HepG2 (cell line): ENCODE data around the gene NUDT13. TPM values are rescaled to one million over a fixed set of nuclear protein-coding genes. Genes with fewer than 3 reads are reported as not detected.

Source experiments
- CREB1 ChIP-seq, 2 experiments: fragments of 450-650 bp in 1 of 2; IDR thresholded peaks; 2 replicates each; pipeline ENCODE4 v1.6.1; 2016 to 2017; ENCODE audit warnings: control low read depth in 1 of 2, mild to moderate bottlenecking in 1 of 2, missing compliant biosample characterization in 1 of 2, missing genetic modification characterization in 1 of 2
- ERF ChIP-seq: IDR thresholded peaks from 2 replicates; pipeline ENCODE4 v1.6.1; 2018; ENCODE audit warnings: missing biosample characterization, missing genetic modification reagents
- FOSL2 ChIP-seq: sonication (generic); formaldehyde crosslinking; IDR thresholded peaks from 2 replicates; pipeline ENCODE4 v1.4.0; 2020; ENCODE audit warnings: missing genetic modification reagents
- FOXK1 ChIP-seq: sonication (generic); formaldehyde crosslinking; IDR thresholded peaks from 2 replicates; pipeline ENCODE4 v1.4.0; 2020; ENCODE audit warnings: low read depth, missing genetic modification reagents, borderline replicate concordance
- GATAD2A ChIP-seq: IDR thresholded peaks from 2 replicates; pipeline ENCODE4 v1.6.1; 2016
- HMG20A ChIP-seq: IDR thresholded peaks from 2 replicates; pipeline ENCODE4 v1.6.1; 2016; ENCODE audit warnings: borderline replicate concordance
- HNF4A ChIP-seq: sonication (generic); formaldehyde crosslinking; IDR thresholded peaks from 2 replicates; pipeline ENCODE4 v1.4.0; 2020; ENCODE audit warnings: missing genetic modification reagents
- KDM4B ChIP-seq: sonication (generic); formaldehyde crosslinking; IDR thresholded peaks from 2 replicates; pipeline ENCODE4 v1.4.0; 2020; ENCODE audit warnings: missing genetic modification reagents
- NR2F1 ChIP-seq, 2 experiments: fragments of 450-650 bp in 1 of 2; formaldehyde crosslinking in 1 of 2; IDR thresholded peaks; 2 replicates each; pipeline versions ENCODE4 v1.5.0 to v1.6.1; 2016 to 2020; ENCODE audit warnings: mild to moderate bottlenecking in 1 of 2, missing compliant biosample characterization in 1 of 2, missing genetic modification reagents in 1 of 2, moderate library complexity in 1 of 2
- NR2F2 ChIP-seq: IDR thresholded peaks from 2 replicates; pipeline ENCODE4 v1.6.1; 2012; ENCODE audit warnings: low read depth, inconsistent platforms, borderline replicate concordance
- NR2F6 ChIP-seq, 2 experiments: IDR thresholded peaks; 2 replicates each; pipeline ENCODE4 v1.6.1; 2016; ENCODE audit warnings: antibody characterized with exemption in 1 of 2, mild to moderate bottlenecking in 1 of 2
- PPARG ChIP-seq: conservative IDR thresholded peaks from 2 replicates; pipeline ENCODE4 v1.6.1; 2016; ENCODE audit warnings: missing biosample characterization, missing genetic modification reagents
- RARA ChIP-seq: IDR thresholded peaks from 2 replicates; pipeline ENCODE4 v1.6.1; 2016; ENCODE audit warnings: missing genetic modification reagents, missing compliant biosample characterization
- SAP130 ChIP-seq: IDR thresholded peaks from 2 replicates; pipeline ENCODE4 v1.6.1; 2016; ENCODE audit warnings: low read depth
- SIN3A ChIP-seq: IDR thresholded peaks from 2 replicates; pipeline ENCODE4 v1.6.1; 2011; ENCODE audit warnings: low read depth, mild to moderate bottlenecking, control low read depth, low read length, borderline replicate concordance
- SOX5 ChIP-seq: IDR thresholded peaks from 2 replicates; pipeline ENCODE4 v1.6.1; 2016; ENCODE audit warnings: borderline replicate concordance
- SOX6 ChIP-seq, 2 experiments: fragments of 450-650 bp in 1 of 2; sonication (generic) in 1 of 2; formaldehyde crosslinking in 1 of 2; IDR thresholded peaks; 2 replicates each; pipeline versions ENCODE4 v1.4.0 to v1.6.1; 2017 to 2020; ENCODE audit warnings: antibody characterized with exemption in 1 of 2, mild to moderate bottlenecking in 1 of 2, missing genetic modification reagents in 1 of 2
- TCF7 ChIP-seq: sonication (generic); IDR thresholded peaks from 2 replicates; pipeline ENCODE4 v1.6.1; 2016; ENCODE audit warnings: antibody characterized with exemption, low read depth
- ZNF772 ChIP-seq: sonication (generic); formaldehyde crosslinking; IDR thresholded peaks from 2 replicates; pipeline ENCODE4 v1.5.0; 2020; ENCODE audit warnings: mild to moderate bottlenecking, missing genetic modification reagents
- polyA plus RNA-seq, 8 experiments: library from polyadenylated mRNA; depleted of rRNA in 3 of 8; stranded (reverse) in 7 of 8; unstranded in 1 of 8; fragments of >200 nt; fragmentation: Illumina TruSeq in 4 of 8; extraction: Trizol in 4 of 8; gene quantifications; 2 replicates each; pipeline versions ENCODE4 v1.2.1 to v1.2.3, GENCODE V29; 2011 to 2016; ENCODE audit warnings: low read depth in 4 of 8, missing spikeins in 1 of 8, mixed read lengths in 1 of 8; ENCODE audit not compliant: insufficient read depth in 1 of 8
- total RNA-seq, 5 experiments: library from RNA; depleted of rRNA; stranded (reverse); fragments of >200 nt; fragmentation: Illumina TruSeq; extraction: Trizol; gene quantifications; 2 replicates each; pipeline ENCODE4 v1.2.3, GENCODE V29; 2016; ENCODE audit warnings: low read depth in 1 of 5
- TF ChIP-seq, protein P1 (sequence below): sonication (generic); formaldehyde crosslinking; IDR thresholded peaks from 2 replicates; pipeline ENCODE4 v1.4.0; 2020; ENCODE audit warnings: missing genetic modification reagents, low read depth, mild to moderate bottlenecking, borderline replicate concordance
- TF ChIP-seq, protein P2 (sequence below), 2 experiments: fragments of 450-650 bp in 1 of 2; sonication (generic) in 1 of 2; formaldehyde crosslinking in 1 of 2; IDR thresholded peaks; 2 replicates each; pipeline versions ENCODE4 v1.6.1 to v1.8.0; 2016 to 2022; ENCODE audit warnings: antibody characterized with exemption in 1 of 2, mild to moderate bottlenecking in 1 of 2, missing genetic modification reagents in 1 of 2

The NUDT13 gene
- total and polyA plus RNA-seq, 2 of the 13 experiments (the other 11 are each of a cell fraction or from before 2014, with no cell fraction given), result 4.2 to 6.5 TPM

DNA sequence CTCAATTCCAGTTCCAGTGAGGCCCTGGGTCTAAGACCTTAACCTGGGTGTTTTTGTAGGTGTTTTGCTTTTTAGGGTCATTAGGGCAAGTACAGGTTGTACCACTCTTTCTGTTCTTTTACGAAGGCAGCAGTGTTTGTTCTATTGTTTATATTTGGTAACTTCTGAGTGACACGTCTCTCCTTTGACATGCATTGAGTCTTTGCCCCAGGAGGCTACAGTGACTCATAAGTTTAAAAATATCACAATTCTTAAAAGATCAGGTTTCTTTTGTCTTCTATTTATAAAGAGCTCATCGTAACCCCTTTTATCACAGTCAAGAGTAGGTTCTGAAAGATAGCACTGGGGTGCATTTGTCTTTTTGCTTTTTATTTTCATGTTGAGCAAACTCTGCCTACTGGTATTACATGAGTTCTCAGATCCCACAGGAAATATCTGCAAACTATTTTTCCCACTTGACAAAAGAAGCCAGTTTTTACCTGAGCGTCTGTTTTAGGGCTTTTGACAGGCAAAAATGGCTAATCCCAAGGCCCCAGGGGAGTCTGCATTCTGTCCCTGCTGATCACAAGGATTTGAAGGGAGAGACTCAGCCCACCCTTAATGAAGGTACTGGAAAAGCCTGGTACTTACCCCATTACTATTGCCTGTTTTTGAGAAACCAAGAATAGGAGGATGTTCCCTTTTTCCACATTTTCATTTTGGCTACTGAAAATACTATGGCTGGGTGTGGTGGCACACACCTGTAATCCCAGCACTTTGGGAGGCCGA is 7.9 kb downstream of the NUDT13 start (continued):
- TF ChIP-seq FOXK1 (CRISPR knock-in tag) (peak; percentile 49; the same call in 1 of the 2 replicates), CREB1 (IDR thresholded peaks at IDR 0.05) (0 out of 2 replicates have a peak, but pooled peaks have one; percentile 21), CREB1 (CRISPR knock-in tag; IDR thresholded peaks at IDR 0.05) (no peak), SIN3A (no peak), HMG20A (CRISPR knock-in tag) (peak; percentile 52; the same call in 1 of the 2 replicates), SAP130 (CRISPR knock-in tag) (peak; percentile 53), NR2F2 (peak; percentile 34; the same call in 1 of the 2 replicates), KDM4B (CRISPR knock-in tag) (no peak), NR2F1 (CRISPR knock-in tag; IDR thresholded peaks at IDR 0.05) (peak; percentile 16 to 53; a peak in 1 of 4 replicates), SOX5 (CRISPR knock-in tag) (peak; percentile 89), ZNF772 (CRISPR knock-in tag) (no peak), SOX6 (IDR thresholded peaks at IDR 0.05) (no peak), SOX6 (CRISPR knock-in tag; IDR thresholded peaks at IDR 0.05) (peak; percentile 82), FOSL2 (CRISPR knock-in tag) (peak; percentile 70), TCF7 (peak; percentile 50; the same call in 1 of the 2 replicates), HNF4A (no peak), ERF (0 out of 2 replicates have a peak, but pooled peaks have one; percentile 16), NR2F6 (IDR thresholded peaks at IDR 0.05) (peak; percentile 73), NR2F6 (CRISPR knock-in tag; IDR thresholded peaks at IDR 0.05) (peak; percentile 78), RARA (CRISPR knock-in tag) (peak; percentile 91), PPARG (CRISPR knock-in tag) (peak; percentile 40), GATAD2A (CRISPR knock-in tag) (peak; percentile 74)
- TF ChIP-seq, protein P1, sequence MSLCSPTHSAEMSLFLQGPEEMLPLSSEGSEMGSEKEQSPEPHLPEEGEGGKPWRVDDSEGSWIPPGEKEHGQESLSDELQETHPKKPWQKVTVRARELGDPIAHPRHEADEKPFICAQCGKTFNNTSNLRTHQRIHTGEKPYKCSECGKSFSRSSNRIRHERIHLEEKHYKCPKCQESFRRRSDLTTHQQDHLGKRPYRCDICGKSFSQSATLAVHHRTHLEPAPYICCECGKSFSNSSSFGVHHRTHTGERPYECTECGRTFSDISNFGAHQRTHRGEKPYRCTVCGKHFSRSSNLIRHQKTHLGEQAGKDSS, result no peak
- TF ChIP-seq, protein P2, sequence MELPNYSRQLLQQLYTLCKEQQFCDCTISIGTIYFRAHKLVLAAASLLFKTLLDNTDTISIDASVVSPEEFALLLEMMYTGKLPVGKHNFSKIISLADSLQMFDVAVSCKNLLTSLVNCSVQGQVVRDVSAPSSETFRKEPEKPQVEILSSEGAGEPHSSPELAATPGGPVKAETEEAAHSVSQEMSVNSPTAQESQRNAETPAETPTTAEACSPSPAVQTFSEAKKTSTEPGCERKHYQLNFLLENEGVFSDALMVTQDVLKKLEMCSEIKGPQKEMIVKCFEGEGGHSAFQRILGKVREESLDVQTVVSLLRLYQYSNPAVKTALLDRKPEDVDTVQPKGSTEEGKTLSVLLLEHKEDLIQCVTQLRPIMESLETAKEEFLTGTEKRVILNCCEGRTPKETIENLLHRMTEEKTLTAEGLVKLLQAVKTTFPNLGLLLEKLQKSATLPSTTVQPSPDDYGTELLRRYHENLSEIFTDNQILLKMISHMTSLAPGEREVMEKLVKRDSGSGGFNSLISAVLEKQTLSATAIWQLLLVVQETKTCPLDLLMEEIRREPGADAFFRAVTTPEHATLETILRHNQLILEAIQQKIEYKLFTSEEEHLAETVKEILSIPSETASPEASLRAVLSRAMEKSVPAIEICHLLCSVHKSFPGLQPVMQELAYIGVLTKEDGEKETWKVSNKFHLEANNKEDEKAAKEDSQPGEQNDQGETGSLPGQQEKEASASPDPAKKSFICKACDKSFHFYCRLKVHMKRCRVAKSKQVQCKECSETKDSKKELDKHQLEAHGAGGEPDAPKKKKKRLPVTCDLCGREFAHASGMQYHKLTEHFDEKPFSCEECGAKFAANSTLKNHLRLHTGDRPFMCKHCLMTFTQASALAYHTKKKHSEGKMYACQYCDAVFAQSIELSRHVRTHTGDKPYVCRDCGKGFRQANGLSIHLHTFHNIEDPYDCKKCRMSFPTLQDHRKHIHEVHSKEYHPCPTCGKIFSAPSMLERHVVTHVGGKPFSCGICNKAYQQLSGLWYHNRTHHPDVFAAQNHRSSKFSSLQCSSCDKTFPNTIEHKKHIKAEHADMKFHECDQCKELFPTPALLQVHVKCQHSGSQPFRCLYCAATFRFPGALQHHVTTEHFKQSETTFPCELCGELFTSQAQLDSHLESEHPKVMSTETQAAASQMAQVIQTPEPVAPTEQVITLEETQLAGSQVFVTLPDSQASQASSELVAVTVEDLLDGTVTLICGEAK (IDR thresholded peaks at IDR 0.05), result no peak
- TF ChIP-seq, protein P2 (CRISPR knock-in tag; IDR thresholded peaks at IDR 0.05), result no peak
